NK-92 treated with Interleukin-12 subunit alpha and Interleukin-12 subunit beta, amount 100 ng/mL, for 24 hours (cell line): ENCODE data around the gene ANKRD28.
A peak's percentile ranks its signal among the peaks of the same experiment; 100 is the strongest.

Experiments
- DNase-seq: peaks from one replicate; lab custom pipeline; 2025; lab: John Stamatoyannopoulos, UW

Gene ANKRD28

GRCh38 chr3:15664144-15664543, 133.6 kb downstream of the ANKRD28 start:
- no peak for DNase-seq

- DNase-seq, result no peak
Observed at GRCh38 chr3:15660055-15660935, 137.5 kb downstream of the ANKRD28 start.

- DNase-seq, result no peak
Observed at GRCh38 chr3:15659254-15659975, 138.4 kb downstream of the ANKRD28 start.

- no peak for DNase-seq
Observed at GRCh38 chr3:15657016-15657415, 140.8 kb downstream of the ANKRD28 start.

DNA sequence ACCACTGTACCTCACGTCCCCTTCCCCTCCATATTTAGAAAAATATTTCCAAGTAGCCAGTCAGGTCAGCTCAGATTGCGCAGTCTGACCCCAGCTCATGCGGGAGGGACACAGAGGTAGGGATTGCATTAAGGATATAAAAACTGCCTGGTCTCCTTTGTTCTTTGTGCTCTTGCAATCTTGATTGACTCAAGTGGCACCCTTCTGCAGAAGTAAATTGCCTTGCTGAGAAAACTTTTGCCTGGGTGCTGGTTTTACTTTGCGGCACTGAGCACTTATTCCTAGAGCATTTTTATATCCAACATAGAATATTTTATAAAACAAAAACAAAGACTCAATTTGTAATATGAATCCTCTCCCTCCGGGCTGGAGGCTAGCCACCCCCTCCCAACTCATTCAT, 141.4 kb downstream of the ANKRD28 start:
- no peak for DNase-seq

DNA sequence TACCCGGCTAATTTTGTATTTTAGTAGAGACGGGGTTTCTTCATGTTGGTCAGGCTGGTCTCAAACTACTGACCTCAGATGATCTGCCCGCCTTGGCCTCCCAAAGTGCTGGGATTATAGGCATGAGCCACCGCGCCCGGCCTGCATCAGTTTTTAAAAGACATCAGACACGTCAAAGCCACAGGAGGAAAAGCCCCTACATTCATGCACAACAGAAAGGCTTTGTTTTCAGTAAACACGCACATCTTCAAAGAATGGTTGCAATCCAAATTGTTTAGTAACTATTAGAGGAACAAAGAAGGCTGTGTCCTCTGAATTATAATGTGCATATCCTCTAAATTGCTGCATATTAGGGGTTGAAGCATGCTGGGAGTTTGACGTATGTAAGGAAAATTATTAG, 142.9 kb downstream of the ANKRD28 start:
- no peak for DNase-seq

- DNase-seq, result no peak
Observed at GRCh38 chr3:15654127-15654526, 143.7 kb downstream of the ANKRD28 start.

DNA sequence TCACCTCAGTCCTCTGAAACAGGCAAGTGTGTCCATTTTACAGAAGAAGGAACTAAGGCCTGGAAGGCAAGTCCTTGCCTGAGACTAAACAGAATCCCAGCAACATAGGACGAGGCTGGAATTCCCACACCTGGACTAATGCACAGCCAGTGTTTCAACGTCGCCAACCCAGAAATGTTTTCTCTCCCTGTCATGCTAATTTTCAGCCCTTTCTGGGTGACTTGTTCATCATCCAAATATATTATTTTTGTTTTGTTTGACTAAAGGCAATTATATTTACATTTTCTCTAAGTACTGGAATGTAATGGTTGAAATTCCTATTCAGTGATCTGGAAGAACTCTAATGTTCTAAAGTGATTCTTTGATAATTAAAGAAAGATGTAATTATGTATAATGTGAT, 144.5 kb downstream of the ANKRD28 start:
- no peak for DNase-seq

GRCh38 chr3:15651396-15651795, 146.4 kb downstream of the ANKRD28 start:
- DNase-seq, result no peak

GRCh38 chr3:15649858-15650257, 147.9 kb downstream of the ANKRD28 start:
- DNase-seq, result no peak

DNA sequence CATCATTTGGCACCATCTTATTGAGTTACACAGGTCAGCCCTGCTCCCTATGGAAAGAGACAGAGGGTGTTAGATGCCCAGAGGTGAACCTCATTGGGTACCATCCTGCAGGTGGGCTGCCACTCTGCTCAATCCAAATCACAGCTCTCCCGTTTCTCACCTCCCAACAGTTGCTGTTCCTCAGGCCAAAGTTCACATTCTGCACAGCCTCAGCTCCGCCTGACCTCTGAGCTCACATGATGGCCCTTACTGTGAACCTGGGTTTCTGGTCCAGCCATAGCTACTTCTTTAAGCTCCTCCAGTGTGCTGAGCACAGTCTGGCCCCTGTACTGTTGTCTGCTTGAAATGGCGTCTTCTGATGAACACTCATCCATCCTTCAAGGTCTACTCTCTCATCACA, 148.4 kb downstream of the ANKRD28 start:
- DNase-seq, result no peak

DNA sequence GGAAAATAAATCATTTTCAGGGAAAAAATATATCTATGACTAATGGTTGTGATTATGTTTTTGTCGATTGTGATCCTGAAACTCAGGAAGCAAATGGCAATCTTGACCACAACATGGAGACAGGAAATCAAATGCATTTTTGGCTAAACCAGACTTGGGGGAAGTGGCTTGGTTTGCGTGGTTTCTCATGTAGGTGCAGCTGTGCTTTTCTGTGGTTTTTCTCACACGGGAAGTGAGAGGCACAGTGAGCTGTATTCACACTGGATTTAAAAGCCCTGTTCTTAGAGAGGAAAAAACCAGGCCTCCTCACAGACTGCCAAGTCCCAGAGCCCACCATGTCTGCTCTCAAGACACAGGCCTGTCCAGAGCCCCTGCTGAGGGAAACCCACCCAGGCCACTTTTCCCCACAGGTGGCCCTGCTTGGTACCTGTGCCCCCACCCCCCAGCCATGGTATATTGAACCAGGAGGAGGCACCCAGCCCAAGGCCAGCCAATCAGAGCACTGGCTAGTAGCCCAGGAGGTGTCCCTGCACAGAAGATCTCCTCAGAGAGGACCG, 150.1 kb downstream of the ANKRD28 start:
- peak; percentile 31 for DNase-seq

DNA sequence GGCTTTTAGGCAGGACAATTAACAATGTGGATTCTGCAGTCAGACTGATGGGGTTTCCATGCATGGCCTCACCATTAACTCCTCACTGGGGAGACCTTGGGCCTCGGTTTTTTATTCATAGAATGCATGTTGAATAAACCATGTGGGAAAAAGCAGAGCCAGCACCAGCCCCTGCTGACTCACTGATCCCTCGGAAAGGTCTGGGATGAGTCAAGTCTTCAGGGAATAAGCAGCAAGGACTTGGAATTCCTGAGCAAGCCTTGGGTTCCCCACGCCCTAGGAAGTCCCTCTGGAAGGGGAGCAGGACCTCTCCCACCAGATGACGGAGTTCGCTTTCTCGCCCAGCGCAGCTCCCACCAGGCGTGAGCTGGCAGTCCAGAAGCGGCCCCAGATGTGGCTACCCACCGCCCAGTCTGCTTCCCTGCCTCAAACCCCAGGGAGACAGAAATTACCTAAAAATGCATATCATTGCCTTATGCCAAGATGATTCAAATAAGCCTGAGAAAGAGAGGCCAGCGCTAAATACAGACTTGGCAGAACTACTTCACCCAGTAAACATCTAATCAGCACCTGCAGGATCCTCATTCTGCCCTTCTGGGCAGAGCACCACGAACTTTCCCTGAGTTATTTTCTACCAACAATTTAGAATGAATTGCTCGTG, 150.8 kb downstream of the ANKRD28 start:
- DNase-seq, result no peak

GRCh38 chr3:15645740-15646501, 151.9 kb downstream of the ANKRD28 start:
- DNase-seq, result no peak

DNA sequence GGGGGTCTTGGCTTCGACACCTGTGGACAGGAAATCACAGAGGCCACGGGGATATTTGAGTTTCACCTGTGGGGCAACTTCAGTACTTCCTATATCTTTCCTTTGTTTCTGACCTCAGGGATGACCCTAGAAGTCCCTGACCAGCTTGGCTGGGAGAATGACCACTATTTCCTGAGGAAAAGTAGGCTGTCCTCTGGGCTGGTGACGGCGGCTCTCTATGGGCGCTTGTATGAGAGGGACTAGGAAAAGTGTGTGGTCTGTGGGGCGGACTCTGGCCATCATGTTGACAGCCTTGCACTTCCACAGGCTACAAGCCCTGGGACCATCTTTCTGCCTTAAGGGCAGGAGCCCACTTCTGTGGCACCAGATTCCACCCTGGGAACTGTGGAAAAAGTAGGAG, 152.5 kb downstream of the ANKRD28 start:
- DNase-seq, result no peak

GRCh38 chr3:15638891-15639262, 158.9 kb downstream of the ANKRD28 start:
- DNase-seq, result no peak

DNA sequence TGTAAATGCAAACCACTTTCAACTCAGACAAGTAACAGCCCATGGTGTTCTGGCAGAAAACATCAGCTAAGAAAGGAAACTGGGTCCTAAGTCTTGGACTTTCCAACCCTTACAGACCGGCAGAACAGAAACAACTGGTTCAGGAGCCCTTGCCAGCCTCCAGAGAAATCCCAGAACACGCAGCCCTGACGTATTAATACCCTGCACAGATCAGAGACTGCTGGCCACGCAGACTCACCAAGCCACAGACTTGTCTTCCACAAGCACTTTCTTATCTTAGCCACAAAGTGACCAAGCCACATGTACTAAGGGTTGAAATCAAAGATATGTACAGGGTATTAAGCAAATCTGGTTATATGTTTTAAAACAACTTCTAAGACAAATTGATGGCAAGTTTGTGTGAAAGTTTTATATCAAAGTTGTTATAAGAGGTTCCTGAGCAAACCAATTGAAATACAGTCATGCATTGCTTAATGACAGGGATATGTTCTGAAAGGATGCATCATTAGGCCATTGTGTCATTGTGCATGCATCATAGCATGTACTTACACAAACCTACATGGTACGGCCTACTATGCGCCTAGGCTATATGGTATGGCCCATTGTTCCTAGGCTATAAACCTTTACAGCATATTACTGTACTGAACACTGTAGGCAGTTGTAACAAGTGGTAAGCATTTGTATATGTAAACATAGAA, 159.4 kb downstream of the ANKRD28 start:
- DNase-seq, result no peak

DNA sequence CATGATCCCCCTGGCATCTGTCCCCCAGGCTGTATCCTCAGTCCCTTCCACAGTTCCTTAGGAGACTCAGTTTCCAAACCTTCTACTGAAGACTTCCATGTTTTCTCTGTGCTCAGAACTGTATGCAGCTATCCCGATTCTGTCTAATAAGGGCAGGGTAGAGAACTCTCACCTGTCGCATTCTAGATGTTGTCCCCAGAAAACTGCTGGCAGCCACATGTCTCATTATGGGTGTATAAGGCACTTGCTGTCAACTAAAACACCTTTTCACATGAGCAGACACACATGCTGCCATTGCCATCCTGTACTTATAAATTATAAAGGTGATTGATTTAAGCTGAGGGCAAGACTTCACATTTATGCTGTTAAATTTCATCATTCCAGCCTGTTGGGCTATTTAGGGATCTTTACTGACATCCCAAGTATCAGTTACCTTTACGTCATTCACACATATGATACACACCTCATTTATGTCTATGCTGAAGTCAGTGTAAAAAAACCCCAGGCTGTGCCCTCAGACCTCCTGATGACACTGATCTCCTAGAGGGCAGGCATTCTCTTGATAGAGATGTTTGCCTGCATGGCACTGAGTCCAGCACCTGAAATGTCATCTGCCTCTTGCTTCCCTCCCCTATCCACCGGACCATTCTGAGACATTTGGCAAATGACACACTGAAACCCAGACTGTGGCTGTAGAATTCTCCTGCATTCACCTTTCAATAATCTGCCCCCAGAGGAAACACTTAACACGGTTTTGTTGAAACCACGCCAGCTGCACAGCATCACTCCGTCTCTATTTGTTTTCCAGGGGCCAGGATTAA, 160.4 kb downstream of the ANKRD28 start:
- no peak for DNase-seq

- DNase-seq, result peak; percentile 69
Observed at GRCh38 chr3:15636028-15636709, 161.6 kb downstream of the ANKRD28 start.
